Stimulated activated CD4-positive, alpha-beta T cell treated with anti-CD3 and anti-CD28 coated beads, Interleukin-2, amount 100 ng/mL, for 24 hours (primary cell): ENCODE results near the gene EPB41L2.
"Not testable (repeated sequence)": the region's sequence is repeated elsewhere in the genome, so short reads cannot be mapped to it uniquely, and the experiment has no call there.

ENCODE experiments used
- DNase-seq, 2 donors: peaks; one replicate each; pipeline ENCODE4 v3.0.0-alpha.2; 2020

The EPB41L2 gene

GRCh38 chr6:130827247-130828149, 235.5 kb downstream of the EPB41L2 start, which contains the start of gene SMLR1:
Gene SMLR1, plus strand, starts transcription at chr6:130827406. Its CDS starts 8 bp downstream, at chr6:130827414.
- no peak for DNase-seq

DNA sequence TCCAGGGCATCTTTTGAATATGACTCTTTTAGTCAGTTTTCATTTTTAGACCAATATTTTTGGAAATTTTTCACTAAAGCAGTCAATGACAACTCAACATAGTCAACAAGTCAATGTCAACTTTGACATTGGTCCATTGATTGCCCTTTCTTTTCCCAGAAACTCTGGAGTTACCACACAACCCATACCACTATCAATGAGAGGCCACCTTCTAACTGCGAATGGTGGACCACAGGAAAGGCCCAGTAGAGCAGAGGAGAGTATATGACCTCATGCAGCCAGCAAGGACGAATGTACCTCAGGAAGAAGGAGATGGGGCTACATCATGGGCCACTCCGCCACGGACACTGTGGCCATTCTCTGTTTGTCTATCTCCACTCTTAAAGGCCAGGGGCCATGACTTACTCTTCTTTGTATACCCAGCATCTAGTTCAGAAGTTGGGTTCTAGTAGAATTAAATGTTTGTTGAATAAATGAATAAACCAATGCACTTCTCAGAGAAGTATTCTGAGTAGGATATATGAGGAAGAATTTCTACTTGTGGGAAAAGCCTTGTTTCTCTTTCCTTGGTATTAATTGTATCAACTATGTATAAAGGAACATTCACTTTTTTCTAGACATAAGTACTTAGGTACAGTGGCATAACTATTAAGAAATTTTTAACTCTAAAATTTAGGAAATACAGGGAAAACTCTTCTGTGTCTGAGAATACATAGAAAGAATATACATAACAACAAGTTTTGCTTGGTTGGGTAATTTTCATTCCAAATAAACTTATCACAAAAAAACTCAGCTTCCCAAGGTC, 236.4 kb downstream of the EPB41L2 start:
- DNase-seq = no peak

- DNase-seq = no peak
Observed at GRCh38 chr6:130825772-130826441, 237.1 kb downstream of the EPB41L2 start.

- no peak for DNase-seq
Observed at GRCh38 chr6:130824978-130825694, 237.9 kb downstream of the EPB41L2 start.

DNA sequence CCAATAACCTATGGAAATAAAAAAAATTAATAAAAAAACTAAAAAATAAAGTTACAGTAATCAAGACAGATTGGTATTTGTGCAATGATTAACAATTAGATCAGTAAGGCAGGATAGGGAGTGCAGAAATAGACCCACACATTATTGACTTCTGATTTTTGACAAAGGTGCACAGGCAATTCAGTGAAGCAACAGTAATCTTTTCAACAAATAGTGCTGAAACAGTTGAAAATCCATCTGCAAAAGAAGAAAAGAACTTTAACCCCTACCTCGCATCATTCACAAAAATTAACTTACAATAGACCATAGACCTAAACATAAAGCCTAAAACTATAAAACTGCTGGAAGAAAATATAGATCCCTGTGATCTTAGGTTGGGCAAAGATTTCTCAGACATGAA, 240.3 kb downstream of the EPB41L2 start:
- DNase-seq = no peak

DNA sequence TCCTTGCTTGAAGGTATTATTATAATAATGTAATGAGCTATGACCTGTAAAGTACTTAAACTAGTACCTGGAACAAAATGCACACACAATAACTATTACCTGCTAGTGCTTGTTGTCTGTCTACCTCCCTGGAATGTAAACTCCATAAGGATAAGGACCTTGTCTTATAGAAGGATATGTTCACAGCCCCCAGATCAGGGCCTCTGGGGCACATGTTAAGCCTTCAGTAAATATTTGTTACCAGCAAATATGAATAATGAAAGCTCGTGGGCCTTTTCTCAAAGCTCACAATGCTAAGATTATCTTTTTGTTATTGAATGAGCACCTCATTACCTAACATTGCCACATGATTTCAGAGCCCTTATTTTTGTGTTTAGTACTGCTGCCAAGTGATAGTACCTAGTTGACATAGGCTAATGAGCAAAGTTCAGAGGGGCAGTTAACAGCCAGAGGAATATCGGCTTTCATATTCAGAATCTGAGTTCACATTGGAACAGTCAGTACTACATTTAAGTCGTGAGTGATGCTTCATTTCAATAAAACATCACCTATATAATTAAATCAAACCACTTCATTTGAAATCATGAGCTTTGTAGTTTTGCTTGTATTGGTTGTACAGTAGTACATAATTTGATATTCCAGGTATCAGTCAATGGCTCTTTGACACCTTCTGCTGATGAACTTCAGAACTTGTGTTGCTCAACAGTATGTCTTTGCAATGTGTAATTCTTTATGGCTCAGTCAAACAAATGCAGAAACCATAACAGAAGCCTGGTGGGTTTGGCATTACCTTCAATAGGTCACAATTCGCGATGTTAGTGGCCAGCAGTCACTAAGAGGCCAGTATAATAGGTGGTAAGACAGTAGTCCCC, 247.6 kb downstream of the EPB41L2 start:
- DNase-seq = no peak

DNA sequence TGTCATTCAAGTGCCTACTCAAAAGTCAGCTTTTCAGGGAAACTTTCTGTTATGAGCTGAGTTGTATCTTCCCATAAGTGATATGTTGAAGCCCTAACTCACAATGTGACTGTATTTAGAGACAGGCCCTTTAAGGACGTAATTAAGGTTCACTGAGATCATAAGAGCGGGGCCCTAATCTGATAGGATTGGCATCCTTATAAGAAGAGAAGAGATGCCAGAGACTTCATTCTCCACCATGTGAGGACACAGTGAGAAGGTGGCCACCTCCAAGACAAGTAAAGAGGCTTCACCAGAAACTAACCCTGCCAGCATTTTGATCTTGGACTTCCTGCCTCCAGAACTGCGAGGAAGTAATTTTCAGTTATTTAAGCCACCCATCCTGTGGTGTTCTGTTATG, 248.5 kb downstream of the EPB41L2 start:
- no peak for DNase-seq

DNA sequence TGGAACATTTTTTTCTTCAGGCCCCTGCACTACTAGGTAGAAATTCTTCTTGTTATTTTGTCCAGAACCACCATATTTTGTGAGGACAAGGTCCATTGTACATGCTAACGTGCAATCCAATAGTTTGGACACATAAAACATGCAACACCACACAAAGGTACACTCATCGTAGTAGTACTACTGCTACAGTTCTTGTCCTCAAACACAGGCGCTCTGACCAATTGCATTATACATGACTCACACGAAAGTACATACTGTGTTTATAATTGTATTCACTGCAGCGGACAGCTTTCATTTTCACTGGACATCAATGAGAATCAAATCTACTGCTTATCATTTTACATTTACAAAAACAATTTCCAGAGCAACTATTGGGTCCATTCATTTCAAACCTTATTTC, 251.1 kb downstream of the EPB41L2 start:
- DNase-seq = no peak

- DNase-seq = no peak
Observed at GRCh38 chr6:130810307-130811030, 252.6 kb downstream of the EPB41L2 start.

GRCh38 chr6:130801368-130801767, 261.7 kb downstream of the EPB41L2 start:
- DNase-seq = not testable (repeated sequence)

- DNase-seq = no peak
Observed at GRCh38 chr6:130797061-130797460, 266.0 kb downstream of the EPB41L2 start.

GRCh38 chr6:130796313-130796905, 266.6 kb downstream of the EPB41L2 start:
- DNase-seq = no peak

DNA sequence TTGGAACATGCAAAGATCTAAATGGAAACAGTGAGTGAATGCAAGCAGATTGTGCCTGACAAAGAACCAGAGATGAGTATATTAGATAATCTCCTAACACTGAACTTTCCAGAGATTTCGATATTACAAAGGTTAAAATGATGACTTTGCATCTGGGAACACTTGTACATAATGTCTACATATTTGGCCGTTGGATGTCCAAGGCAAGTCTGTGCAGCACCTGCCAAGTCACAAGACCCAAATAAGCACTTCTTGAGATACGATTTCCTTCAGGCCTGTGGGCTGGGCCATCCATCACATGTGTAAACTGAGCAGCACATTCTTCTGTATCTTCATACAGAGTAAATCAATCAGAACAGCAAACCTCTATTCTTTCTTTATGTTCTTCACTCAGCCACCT, 268.3 kb downstream of the EPB41L2 start:
- DNase-seq = no peak

GRCh38 chr6:130794010-130794697, 268.9 kb downstream of the EPB41L2 start:
- peak in 1 of 2 donors; percentile 2 for DNase-seq
